ENCODE data around the gene ELL. TPM values are rescaled to one million over a fixed set of nuclear protein-coding genes. Genes with fewer than 3 reads are reported as not detected.
"Not testable (repeated sequence)": the region's sequence is repeated elsewhere in the genome, so short reads cannot be mapped to it uniquely, and the experiment has no call there.

The ELL gene
- total and polyA plus RNA-seq, 2 experiments from 2014 or later = 16.4 to 24.2 TPM

GRCh38 chr19:18523841-18524240, 2.0 kb upstream of the ELL start:
- DNase-seq = no peak
- H3F3A ChIP-seq (ENCODE audit: insufficient read depth) = peaks cover 16% of the 10 kb centered on the region; the same call in 1 of the 2 replicates
- 91 to 94% methylated on average over 9 of the region's 9 CpGs for WGBS, 2 experiments (ENCODE audit: low coverage in 1 of 2, low lambda C conversion rate in 2 of 2, missing lambda C conversion rate in 2 of 2)
- H3K4me3 ChIP-seq = no peak overlapping the region
- TF ChIP-seq EZH2phosphoT487 (IDR thresholded peaks at IDR 0.05; ENCODE audit: insufficient read depth, low read depth) (no peak), EZH2 (IDR thresholded peaks at IDR 0.05; ENCODE audit: insufficient read depth, poor library complexity, severe bottlenecking) (no peak)
- H3K79me2 ChIP-seq (ENCODE audit: insufficient read depth) = peaks cover 28% of the 10 kb centered on the region
- no peaks in the 10 kb centered on the region for H3K27me3 ChIP-seq (replicated peaks; ENCODE audit: insufficient read depth)
- H3K9ac ChIP-seq = no peak overlapping the region
- no peak overlapping the region for H3K4me2 ChIP-seq (ENCODE audit: unreplicated experiment)
- peaks cover 12% of the 10 kb centered on the region for H3K4me1 ChIP-seq (ENCODE audit: insufficient read depth)
- H2AFZ ChIP-seq = no peak overlapping the region
- H4K20me1 ChIP-seq (ENCODE audit: insufficient read depth) = no peaks in the 10 kb centered on the region
- H3K9me3 ChIP-seq (ENCODE audit: low read depth) = no peaks in the 10 kb centered on the region
- H3K9me2 ChIP-seq (ENCODE audit: insufficient read depth) = no peaks in the 10 kb centered on the region
- in situ Hi-C loops (cut with MboI) = no loop called here
- H3K27ac ChIP-seq = no peak overlapping the region
- no peaks in the 10 kb centered on the region for H3K36me3 ChIP-seq (ENCODE audit: low read depth)

GRCh38 chr19:18522862-18523440, 1.1 kb upstream of the ELL start:
- H3K36me3 ChIP-seq (ENCODE audit: low read depth); in situ Hi-C loops (cut with MboI); H3K27me3 ChIP-seq (replicated peaks; ENCODE audit: insufficient read depth); H3K9me2 ChIP-seq (ENCODE audit: insufficient read depth); H4K20me1 ChIP-seq (ENCODE audit: insufficient read depth); H3K9me3 ChIP-seq (ENCODE audit: low read depth): not testable (repeated sequence)
- H3F3A ChIP-seq (ENCODE audit: insufficient read depth) = peaks cover 23% of the 10 kb centered on the region; the same call in 1 of the 2 replicates
- DNase-seq = peak; percentile 41
- H3K9ac ChIP-seq = peak overlapping the region; percentile 44
- peaks cover 12% of the 10 kb centered on the region for H3K4me1 ChIP-seq (ENCODE audit: insufficient read depth)
- WGBS, 2 experiments (ENCODE audit: low coverage in 1 of 2, low lambda C conversion rate in 2 of 2, missing lambda C conversion rate in 2 of 2) = 67 to 68% methylated on average over 19 of the region's 19 CpGs
- peak overlapping the region; percentile 56 for H3K4me3 ChIP-seq
- H2AFZ ChIP-seq = peak overlapping the region; percentile 75
- peaks cover 37% of the 10 kb centered on the region for H3K79me2 ChIP-seq (ENCODE audit: insufficient read depth)
- H3K4me2 ChIP-seq (ENCODE audit: unreplicated experiment) = peak overlapping the region; percentile 56
- H3K27ac ChIP-seq = peak overlapping the region; percentile 37

- peaks cover 12% of the 10 kb centered on the region for H3K4me1 ChIP-seq (ENCODE audit: insufficient read depth)
- H3K79me2 ChIP-seq (ENCODE audit: insufficient read depth) = peaks cover 44% of the 10 kb centered on the region
- WGBS, 2 experiments (ENCODE audit: low coverage in 1 of 2, low lambda C conversion rate in 2 of 2, missing lambda C conversion rate in 2 of 2) = 1% methylated on average over 46 to 47 of the region's 51 CpGs
- no peaks in the 10 kb centered on the region for H3K9me3 ChIP-seq (ENCODE audit: low read depth)
- H4K20me1 ChIP-seq (ENCODE audit: insufficient read depth) = no peaks in the 10 kb centered on the region
- peak overlapping the region; percentile 56 for H3K4me2 ChIP-seq (ENCODE audit: unreplicated experiment)
- TF ChIP-seq EZH2 (IDR thresholded peaks at IDR 0.05; ENCODE audit: insufficient read depth, poor library complexity, severe bottlenecking) (no peak), EZH2phosphoT487 (IDR thresholded peaks at IDR 0.05; ENCODE audit: insufficient read depth, low read depth) (no peak)
- H2AFZ ChIP-seq = peak overlapping the region; percentile 75
- in situ Hi-C loops (cut with MboI) = no loop called here
- peak overlapping the region; percentile 98 for H3K27ac ChIP-seq
- peak overlapping the region; percentile 90 for H3K4me3 ChIP-seq
- H3F3A ChIP-seq (ENCODE audit: insufficient read depth) = peaks cover 25% of the 10 kb centered on the region; the same call in 1 of the 2 replicates
- no peaks in the 10 kb centered on the region for H3K9me2 ChIP-seq (ENCODE audit: insufficient read depth)
- peak overlapping the region; percentile 98 for H3K9ac ChIP-seq
- peak; percentile 100 for DNase-seq
- H3K36me3 ChIP-seq (ENCODE audit: low read depth) = no peaks in the 10 kb centered on the region
- no peaks in the 10 kb centered on the region for H3K27me3 ChIP-seq (replicated peaks; ENCODE audit: insufficient read depth)
These were observed 423 bp upstream of the ELL start for GRCh38 chr19:18522124-18522861.

GRCh38 chr19:18520848-18521691, 800 bp downstream of the ELL start:
- peak overlapping the region; percentile 98 for H3K27ac ChIP-seq
- peaks cover 12% of the 10 kb centered on the region for H3K4me1 ChIP-seq (ENCODE audit: insufficient read depth)
- no peaks in the 10 kb centered on the region for H3K9me3 ChIP-seq (ENCODE audit: low read depth)
- H3K36me3 ChIP-seq (ENCODE audit: low read depth) = no peaks in the 10 kb centered on the region
- H3K9ac ChIP-seq = peak overlapping the region; percentile 98
- TF ChIP-seq EZH2phosphoT487 (IDR thresholded peaks at IDR 0.05; ENCODE audit: insufficient read depth, low read depth) (no peak), EZH2 (IDR thresholded peaks at IDR 0.05; ENCODE audit: insufficient read depth, poor library complexity, severe bottlenecking) (no peak)
- H3K79me2 ChIP-seq (ENCODE audit: insufficient read depth) = peaks cover 56% of the 10 kb centered on the region
- no peaks in the 10 kb centered on the region for H3K9me2 ChIP-seq (ENCODE audit: insufficient read depth)
- 2 to 3% methylated on average over 17 to 33 of the region's 41 CpGs for WGBS, 2 experiments (ENCODE audit: low coverage in 1 of 2, low lambda C conversion rate in 2 of 2, missing lambda C conversion rate in 2 of 2)
- peak overlapping the region; percentile 90 for H3K4me3 ChIP-seq
- in situ Hi-C loops (cut with MboI) = no loop called here
- no peak overlapping the region for H2AFZ ChIP-seq
- H4K20me1 ChIP-seq (ENCODE audit: insufficient read depth) = 0 out of 2 replicates have a peak, but pooled peaks cover 11% of the 10 kb centered on the region
- H3K4me2 ChIP-seq (ENCODE audit: unreplicated experiment) = peak overlapping the region; percentile 88
- H3F3A ChIP-seq (ENCODE audit: insufficient read depth) = peaks cover 25% of the 10 kb centered on the region; the same call in 1 of the 2 replicates
- H3K27me3 ChIP-seq (replicated peaks; ENCODE audit: insufficient read depth) = no peaks in the 10 kb centered on the region
- DNase-seq = peak; percentile 63

Measured in GM23248 (cell line).